Stimulated activated CD4-positive, alpha-beta T cell treated with anti-CD3 and anti-CD28 coated beads, Interleukin-2, amount 100 ng/mL, for 24 hours (primary cell): Measurements from ENCODE around the gene RNF7.
"Not testable (repeated sequence)": the region's sequence is repeated elsewhere in the genome, so short reads cannot be mapped to it uniquely, and the experiment has no call there.

Experiments
- DNase-seq, 2 donors: peaks; one replicate each; pipeline ENCODE4 v3.0.0-alpha.2; 2020

Gene RNF7

DNA sequence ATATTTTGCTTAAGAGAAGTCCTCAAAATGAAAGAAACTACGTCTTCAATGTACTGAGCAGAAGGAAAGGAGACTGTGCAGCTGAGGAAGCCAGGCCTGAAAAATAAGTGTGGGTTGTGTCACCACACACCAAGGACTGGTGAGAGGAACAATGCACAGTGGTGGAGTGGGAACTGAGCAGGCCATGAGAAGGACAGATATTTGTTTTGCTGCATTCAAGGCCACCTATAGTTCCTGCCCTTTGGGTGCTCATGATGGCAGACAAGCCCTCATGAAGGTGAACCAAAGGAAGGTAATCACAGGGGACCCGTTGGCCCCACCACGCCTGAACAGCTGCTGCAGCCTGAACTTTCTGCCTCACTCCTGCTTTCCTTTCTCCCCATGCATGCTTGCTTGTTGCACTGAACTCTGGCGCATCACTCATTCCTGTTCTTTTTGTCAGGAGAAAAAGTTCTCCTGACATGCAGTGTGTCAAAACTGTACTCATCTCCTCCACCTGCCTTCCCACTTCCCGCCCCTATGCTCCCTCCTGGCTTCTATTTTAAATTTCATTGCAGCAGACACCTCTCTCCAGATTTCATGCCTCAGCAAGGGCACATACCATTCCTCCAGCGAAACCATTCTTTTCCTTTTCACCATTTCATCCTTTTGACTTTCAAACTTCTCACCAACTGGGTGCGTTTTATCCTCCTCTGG, 2.2 kb upstream of the RNF7 start:
- no peak for DNase-seq

DNA sequence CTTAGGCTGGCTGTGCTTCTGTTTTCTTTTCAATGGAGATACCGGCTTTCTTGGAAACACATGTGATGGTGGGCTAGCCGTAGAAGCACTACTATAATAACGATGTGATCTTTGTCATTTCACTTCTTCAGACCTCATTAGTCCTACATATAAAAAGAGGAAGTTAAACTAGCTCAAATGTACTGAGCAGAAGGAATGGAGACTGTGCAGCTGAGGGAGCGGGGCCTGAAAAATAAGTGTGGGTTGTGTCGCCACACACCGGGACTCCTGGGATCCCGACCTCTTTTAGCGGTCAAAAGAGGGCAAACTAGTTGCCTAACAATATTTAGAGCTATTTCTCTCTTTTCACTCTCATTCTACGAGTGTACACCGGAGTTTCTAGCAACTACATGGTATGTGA, 1.0 kb upstream of the RNF7 start:
- DNase-seq = no peak

DNA sequence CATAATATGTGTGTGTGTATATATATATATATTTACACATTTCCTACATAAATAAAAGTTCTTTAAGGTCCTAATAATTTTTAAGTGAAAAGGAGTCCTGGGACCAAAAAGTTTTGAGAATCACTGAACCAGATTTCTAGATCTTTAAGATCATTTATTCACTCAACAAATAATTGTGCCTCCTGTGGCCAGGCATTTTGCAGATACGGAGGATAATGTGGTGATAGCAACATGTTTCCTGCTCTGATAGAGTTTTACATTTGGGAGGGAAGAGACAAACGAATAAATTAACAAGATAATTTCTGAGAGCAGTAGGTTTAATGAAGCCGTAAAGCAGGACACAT, 448 bp upstream of the RNF7 start:
- DNase-seq = no peak

DNA sequence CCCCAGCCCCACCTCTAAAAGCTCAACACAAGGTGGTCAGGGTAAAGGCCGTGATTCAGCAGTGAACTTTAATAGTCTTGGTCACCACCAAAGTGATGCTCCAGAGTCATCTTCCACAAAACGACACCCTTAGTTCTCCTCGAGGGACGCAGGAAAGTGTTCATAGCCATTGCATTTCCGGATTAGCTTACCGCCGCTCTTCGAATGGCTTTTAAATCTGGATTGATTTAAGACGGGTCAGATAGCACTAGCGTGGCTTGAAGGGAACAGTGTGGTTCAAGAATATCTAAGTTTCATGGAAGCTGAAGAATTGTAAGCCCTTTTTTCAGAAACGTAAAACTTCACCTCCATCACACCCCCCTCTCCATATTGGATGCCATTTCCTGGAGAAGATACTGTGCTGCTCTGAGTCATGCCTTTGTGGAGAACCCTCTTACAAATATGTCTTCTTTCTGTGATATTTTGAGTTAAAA, 829 bp downstream of the RNF7 start:
- no peak for DNase-seq

DNA sequence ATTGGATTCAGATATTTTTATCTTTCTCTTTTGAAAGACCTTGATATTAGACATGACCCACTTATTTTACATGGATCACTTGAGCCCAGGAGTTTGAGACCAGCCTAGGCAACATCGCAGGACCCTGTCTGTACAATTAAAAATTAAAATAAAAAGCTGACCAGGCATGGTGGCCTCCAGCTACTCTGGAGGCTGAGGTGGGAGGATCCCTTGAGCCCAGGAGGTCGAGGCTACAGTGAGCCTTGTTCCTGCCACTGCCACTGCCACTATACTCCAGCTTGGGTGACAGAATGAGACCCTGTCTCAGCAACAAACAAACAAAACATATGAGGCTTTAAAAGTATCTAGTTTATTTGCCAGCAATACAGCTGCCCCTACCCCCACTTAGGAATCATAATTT, 1.6 kb downstream of the RNF7 start:
- no peak for DNase-seq

DNA sequence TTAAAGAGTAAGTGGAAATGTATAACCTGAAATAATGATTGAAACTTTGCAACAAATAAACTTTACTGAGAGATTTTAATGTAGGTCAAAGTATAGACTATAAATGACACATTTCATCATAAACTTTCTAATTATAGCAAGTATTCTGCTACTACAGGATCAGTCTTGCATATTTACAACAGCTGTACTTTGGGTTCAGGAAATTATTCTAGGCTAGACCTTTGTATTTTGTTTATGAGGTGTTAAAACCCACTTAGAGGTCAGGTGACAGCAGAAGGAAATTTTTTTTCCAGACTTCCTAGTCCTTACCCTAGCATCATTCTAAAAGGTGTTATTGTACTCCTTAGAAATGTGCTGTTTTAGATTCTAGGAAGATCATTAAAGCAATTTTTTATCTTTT, 2.3 kb downstream of the RNF7 start:
- no peak for DNase-seq

DNA sequence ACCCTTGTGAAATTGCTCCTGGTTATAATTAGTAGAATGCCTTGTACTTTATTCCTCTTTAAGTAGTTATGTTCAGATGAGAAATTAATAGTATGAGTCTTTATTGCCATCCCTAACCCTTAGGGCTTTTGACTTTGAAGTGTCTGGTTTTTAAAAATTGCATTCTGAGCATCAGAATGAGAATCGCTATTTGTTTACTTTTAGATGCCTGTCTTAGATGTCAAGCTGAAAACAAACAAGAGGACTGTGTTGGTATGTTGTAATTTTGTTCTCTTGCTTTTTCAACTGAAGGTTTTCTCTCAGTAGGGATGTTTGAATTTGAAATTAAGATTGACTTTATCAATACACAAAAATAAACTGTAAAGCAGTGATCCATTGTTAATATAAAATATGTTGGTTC, 5.2 kb downstream of the RNF7 start:
- no peak for DNase-seq

DNA sequence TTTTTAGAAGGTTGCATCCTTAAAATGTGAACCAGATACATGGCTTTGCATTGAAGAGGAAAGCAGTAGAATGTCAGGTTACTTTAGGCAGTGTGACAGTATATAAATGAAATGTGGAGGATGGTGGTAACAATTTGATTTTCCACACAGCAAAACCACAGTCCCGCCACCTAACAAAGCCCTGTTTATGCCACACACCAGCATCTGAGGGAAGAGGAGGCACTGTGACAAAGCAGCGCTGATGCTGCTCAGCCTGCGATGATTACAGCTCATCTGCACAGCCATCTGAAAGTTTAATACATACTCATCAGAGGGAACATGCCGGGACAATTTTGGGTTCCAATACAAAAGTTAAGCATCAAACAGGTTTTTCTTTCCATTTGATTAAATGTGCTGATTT, 8.9 kb downstream of the RNF7 start:
- no peak for DNase-seq

DNA sequence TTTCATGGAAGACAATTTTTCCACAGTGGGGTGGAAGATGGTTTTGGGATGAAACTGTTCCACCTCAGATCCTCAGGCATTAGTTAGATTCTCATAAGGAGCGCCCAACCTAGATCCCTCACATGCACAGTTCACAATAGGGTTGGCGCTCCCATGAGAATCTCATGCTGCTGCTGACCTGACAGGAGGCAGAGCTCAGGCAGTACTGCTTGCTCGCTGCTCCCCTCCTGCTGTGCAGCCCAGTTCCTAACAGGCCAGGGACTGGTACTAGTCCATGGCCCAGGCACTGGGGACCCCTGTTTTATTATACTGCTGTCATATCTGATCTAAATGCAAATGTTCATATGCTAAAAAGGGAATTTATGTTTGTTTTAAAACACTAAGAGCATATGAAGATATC, 15.3 kb downstream of the RNF7 start:
- DNase-seq = no peak

DNA sequence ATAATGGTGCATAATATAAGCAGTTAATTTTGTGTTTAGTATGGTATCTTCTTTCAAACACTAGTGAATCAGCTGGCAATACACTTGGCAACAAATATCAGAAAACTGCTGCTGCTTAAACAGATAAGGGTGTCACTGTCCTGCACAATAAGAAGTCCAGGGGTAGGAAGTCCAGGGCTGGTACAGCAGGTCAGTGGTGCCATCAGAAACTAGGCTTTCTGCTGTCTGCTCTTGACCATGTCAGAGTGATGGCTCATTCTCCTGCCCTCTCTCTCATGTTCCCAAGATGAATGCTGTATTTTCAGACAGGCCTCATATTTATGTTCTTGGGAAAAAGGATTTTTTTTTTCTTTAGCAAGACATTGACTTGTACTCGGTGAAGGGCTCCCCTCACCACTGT, 15.9 kb downstream of the RNF7 start:
- no peak for DNase-seq

DNA sequence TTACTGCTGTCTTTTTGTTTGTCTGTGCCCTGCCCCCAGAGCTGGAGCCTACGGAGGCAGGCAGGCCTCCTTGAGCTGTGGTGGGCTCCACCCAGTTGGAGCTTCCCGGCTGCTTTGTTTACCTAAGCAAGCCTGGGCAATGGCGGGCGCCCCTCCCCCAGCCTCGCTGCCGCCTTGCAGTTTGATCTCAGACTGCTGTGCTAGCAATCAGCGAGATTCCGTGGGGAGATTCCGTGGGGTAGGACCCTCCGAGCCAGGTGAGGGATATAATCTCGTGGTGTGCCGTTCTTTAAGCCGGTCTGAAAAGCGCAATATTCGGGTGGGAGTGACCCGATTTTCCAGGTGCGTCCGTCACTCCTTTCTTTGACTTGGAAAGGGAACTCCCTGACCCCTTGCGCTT, 24.5 kb downstream of the RNF7 start:
- not testable (repeated sequence) for DNase-seq

DNA sequence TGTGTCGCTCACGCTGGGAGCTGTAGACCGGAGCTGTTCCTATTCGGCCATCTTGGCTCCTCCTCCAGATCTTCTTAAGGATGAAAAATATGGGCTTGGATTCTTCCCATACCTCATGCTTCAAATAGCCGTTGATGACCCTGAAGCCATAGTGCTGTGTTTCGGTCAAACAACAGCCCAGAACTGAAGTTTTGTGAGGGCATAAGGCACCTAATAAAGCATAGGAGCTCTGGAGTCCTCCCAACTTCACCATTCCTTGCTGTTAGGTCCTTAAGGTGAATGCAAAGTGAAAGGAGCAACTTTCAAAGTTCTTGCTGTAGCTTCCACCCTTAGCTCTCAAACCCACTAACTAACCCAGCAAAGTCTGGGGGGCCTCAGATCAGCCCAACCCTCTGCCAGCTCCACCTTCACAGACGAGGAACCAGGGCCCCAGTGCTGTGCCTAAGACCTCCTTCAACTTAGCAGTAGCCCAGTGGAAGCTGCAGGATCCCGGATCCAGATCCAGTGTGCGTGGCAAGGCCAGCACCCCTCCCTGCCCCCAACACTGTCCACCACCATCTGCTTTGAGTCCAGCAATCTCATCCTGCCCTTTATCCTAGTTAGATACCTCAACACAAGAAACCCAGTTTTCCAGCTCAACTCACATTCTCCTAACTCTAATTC, 25.1 kb downstream of the RNF7 start, which contains the start of gene GRK7:
GRK7 (plus strand) TSS at position 321 of the 663 bp plus-strand sequence. CDS start 14,877 bp downstream, outside the sequence.
- DNase-seq = no peak

DNA sequence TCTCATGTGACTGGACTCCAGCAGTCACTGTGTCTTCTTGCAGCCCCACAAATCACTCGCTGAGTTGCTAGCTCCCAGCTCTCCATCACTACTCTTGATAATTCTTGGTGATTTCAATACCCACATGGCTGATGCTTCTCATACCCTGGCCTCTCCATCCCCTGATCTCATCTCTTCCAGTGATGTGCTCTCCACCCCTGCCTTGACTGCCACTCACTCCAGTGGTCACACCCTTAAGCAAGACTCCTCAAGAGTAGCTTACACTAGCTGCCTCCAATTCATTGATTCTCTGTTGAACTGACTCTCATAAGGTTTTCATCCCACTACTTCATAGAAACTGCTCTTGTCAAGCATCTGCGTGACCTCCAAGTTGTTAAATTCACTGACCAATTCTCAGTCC, 25.9 kb downstream of the RNF7 start:
- DNase-seq = no peak

DNA sequence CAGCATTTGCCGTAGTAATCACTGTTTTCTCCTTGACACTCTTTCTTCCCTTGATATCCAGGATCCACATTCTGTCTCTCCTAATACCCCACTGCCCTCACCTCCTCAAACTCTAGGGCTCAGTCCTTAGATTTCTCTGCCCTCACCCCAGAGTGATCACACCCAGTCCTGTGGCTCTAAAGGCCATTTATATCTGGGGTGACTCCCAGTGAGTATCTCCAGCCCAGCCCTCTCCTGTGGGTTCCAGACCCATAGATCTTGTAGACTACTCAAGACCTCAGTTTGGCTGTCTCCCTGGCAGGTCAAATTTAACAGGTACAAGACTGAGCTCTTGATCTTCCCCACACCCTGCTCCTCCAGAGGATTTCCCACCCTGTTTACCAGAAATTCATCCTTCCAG, 26.4 kb downstream of the RNF7 start:
- no peak for DNase-seq

DNA sequence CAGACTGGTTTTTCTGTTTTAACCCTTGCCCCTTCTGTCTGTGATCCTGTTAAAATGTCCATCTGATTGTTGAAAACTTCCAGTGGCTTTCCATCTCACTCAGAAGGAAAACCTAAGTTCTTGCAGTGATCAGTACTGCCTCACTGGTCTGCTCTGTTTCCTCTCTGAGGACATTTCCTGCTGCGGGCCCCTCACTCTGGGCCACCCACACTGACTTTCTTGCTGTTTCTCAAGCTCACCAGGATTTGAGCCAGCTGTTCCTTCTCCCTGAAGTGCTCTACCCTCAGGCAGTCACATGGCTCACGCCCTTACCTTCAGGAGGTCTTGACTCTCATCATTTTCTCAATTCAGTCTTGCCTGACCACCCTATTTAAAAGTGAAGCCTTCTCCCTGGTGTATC, 26.9 kb downstream of the RNF7 start:
- DNase-seq = no peak

DNA sequence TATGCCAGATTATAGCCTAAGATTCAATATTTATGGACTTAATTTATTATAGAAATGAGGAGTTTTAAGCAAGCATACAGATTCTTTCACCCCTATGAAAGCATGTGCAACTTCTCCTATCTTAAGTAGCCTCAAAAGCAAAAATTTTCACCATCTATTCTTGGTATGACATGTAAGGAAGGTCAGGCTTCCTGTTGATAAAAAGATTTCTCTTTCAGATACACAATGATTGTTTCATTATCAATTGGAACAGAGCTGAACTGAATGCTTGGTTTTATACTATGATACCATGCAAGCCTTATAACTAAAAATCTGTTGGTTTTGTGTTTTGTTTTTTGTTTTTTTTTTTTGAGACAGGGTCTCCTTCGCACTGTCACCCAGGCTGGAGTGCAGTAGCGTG, 29.0 kb downstream of the RNF7 start:
- DNase-seq = no peak

DNA sequence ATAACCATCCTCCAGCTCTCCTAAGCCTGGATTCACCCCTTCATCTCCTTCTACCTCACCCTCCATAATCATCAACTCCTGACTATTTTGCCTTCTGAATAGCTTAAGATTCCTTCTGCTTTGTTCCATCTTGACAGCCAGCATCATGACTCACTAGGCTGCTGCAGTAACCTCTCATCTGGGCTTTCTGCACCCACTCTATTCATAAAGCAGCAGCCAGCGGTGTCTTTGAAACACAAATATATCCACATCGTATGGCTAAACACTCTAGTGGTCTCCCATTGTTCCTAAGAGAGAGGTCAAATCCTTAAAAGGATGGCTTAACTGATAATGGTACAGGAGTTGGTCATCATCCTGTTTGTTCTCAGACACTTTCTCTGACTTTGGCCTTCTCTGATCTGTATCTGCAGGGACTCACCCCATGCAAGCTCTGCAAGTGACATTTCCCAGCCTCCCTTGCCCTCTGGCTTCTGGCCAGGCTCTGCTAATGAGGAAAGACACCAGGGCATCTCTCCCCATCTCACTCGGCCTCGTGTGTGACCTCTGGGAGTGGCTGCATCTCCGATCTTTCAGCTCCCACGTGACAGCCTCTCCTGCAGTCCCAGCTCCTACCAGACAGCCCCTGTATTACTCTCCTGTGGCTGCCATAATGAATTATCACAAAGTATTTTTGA, 31.3 kb downstream of the RNF7 start:
- no peak for DNase-seq

DNA sequence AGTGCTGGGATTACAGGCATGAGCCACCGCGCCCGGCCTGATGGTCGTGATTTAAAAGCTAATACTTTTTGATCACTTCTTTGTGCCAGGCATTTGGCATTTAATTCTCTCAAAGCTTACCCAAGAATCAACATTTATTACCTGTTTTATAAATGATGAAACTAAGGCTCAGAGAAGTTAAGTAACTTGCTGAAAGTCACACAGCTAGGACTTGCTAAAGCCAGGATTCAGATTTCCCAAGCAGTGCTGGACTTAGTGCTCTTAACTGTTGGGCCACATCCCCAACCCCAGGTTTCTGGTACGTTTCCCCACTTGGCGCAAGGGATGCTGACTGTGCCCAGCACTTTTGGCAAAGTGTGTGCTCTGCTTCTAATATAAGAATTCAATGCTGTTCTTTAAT, 35.6 kb downstream of the RNF7 start:
- DNase-seq = no peak

DNA sequence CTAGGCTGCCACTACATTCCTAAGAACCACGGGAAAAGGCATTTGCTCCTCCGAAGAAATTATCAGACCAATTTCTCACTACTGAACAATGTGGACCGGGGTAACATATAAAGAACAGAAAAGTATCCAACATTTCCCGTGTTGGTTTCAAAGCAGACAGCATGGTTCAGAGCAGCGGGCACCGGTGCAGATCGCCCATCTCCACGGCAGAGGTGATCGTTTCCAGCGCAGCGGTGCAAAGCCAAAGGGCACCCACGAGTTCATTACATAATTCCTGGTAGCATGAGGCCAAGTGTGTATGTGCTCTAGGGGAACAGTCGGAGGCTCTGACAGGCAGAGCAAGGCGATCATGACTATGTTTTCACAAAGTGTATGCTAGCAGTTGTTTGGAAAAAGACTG, 38.3 kb downstream of the RNF7 start:
- DNase-seq = no peak

DNA sequence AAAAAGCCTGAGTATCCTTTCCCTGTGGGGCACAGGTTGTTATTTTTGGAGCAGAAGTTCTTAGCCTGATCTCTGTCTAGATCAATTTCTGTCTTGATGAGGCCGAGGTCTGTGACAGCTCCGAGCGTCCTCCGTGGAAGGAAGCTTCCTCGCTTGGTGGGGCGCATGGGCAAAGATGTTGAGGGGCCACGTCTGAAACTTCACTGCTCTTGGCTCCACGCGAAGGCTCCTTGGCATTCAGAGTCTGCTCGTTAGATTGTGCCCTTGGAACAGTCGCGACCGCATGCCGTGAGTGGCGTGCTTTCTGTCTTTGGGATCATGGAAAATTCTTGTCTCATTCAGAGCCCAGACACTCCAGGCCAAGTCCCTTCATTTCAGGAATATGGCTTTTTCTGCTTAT, 38.8 kb downstream of the RNF7 start:
- DNase-seq = no peak

DNA sequence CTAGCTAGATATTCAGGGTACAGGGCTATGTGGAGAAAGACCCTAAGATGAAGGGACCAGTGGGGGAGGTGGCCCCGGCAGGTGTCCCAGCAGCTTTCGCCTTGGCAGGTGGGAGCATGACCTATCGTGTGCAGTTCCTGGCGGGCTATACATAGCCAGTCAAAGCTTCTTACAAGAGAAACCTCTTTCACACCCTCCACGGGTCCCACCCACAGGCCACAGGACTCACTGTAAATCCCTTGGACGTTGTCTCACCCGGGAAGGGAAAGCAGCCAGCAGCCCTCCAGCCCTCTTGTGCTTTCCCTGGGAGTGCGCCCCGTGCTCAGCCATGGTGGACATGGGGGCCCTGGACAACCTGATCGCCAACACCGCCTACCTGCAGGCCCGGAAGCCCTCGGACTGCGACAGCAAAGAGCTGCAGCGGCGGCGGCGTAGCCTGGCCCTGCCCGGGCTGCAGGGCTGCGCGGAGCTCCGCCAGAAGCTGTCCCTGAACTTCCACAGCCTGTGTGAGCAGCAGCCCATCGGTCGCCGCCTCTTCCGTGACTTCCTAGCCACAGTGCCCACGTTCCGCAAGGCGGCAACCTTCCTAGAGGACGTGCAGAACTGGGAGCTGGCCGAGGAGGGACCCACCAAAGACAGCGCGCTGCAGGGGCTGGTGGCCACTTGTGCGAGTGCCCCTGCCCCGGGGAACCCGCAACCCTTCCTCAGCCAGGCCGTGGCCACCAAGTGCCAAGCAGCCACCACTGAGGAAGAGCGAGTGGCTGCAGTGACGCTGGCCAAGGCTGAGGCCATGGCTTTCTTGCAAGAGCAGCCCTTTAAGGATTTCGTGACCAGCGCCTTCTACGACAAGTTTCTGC, 40.1 kb downstream of the RNF7 start:
- no peak for DNase-seq

DNA sequence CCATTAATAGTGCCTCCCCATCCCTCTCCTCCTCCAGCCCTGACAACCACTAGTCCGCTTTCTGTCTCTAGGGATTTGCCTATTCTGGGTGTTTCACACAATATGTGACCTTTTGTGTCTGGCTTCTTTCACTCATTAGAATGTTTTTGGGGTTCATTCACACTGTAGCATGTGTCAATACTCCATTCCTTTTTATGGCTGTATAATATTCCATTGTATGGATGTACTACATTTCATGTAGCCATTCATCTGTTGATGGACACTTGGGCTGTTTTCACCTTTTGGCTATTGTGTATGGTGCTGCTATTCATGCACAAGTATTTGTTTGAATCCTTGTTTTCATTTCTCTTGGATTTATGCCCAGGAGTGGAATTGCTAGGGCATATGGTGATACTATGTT, 41.6 kb downstream of the RNF7 start:
- no peak for DNase-seq

DNA sequence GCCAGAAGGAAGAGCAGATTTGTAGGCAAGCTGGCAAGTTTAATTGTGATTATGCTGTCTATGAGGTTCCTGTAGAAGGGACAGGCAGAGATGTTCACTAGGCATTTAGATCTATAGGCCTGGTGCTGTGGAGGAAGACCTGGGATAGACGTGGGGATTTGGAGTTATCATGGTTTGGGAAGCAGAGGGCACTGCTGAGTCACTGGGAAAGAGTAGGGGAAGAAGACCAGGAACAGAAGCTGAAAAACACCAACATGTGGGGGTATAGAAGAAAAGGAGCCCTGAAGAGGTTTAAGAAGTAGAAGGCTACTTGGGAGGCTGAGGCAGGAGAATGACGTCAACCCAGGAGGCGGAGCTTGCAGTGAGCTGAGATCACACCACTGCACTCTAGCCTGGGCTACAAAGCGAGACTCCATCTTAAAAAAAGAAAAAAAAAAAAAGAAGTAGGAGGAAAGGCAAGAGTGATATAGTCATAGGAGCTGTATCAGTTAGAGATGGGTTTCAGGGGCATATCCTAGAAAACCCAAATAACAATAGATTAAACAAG, 44.4 kb downstream of the RNF7 start:
- no peak for DNase-seq
